Measurements from ENCODE around the gene CBX4. TPM values are rescaled to one million over a fixed set of nuclear protein-coding genes. Genes with fewer than 3 reads are reported as not detected.

Gene CBX4
- total and polyA plus RNA-seq, 2 of the 13 experiments (the other 11 are each of a cell fraction or from before 2014, with no cell fraction given): 25.8 to 50.8 TPM

DNA sequence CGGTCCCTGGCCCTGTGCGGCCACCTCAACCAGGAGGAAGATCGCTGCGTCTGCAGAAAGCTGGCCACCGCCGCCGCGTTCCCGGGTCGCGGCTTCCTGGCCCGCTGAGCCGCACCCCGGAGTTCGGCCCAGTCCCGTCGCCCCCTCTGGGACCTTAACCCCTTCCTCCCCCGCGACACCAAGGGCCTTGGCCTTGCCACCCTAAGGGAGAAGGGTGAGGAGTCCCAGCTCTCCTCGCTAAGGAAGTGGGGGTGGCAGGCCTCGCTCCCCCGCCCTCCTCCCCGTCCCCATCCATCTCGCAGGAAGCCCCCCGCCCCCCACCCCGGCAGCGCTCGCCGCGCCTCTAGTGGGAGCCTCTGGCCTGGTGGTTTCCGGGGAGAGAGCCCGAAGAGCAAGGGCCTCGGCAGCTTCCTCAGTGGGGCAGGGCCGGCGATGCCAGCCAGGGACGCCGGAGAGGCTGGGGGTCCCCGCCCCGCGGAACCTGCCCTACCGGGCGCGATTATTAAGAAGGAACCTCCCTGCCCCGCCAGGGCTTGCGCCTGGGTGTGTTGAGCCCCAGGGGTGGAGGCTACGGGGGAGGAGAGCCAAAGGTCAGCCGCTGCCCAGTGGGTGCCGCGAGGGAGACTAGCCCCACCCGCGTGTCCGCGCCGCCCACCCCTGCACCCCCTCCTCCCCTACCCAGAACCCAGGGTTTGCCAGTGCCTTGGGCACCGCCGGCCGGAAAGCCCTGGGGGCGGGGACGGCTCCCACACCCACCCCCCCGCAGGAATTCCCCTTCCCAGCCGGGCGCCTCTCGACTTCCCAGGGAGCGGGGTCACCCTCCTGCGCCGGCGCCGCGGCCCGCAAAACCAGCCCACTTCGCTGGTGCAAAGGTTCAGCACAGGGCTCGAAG is 6.8 kb downstream of the CBX4 start (continued):
- TF ChIP-seq SYNCRIP (IDR thresholded peaks at IDR 0.05; ENCODE audit: insufficient read depth, low read depth, low read length) (no peak), AHR (CRISPR knock-in tag; IDR thresholded peaks at IDR 0.05) (no peak; the same call in 1 of the 2 replicates), ZFYVE20 (CRISPR knock-in tag; IDR thresholded peaks at IDR 0.05; ENCODE audit: borderline replicate concordance, low read depth) (no peak), ZNF570 (CRISPR knock-in tag; IDR thresholded peaks at IDR 0.05; ENCODE audit: borderline replicate concordance) (no peak), PPARG (CRISPR knock-in tag; conservative IDR thresholded peaks at IDR 0.05) (no peak; the same call in 1 of the 2 replicates), ZNF660 (CRISPR knock-in tag; IDR thresholded peaks at IDR 0.05; ENCODE audit: borderline replicate concordance, low read depth) (no peak), SAFB2 (CRISPR knock-in tag; IDR thresholded peaks at IDR 0.05; ENCODE audit: borderline replicate concordance, low read depth) (peak; percentile 62; the same call in 1 of the 2 replicates), ZMYM4 (CRISPR knock-in tag; IDR thresholded peaks at IDR 0.05) (peak; percentile 13; the same call in 1 of the 2 replicates), NFKBIZ (CRISPR knock-in tag; IDR thresholded peaks at IDR 0.05) (no peak), MAF1 (CRISPR knock-in tag; IDR thresholded peaks at IDR 0.05; ENCODE audit: borderline replicate concordance) (peak; percentile 59; the same call in 1 of the 2 replicates), TCF7 (IDR thresholded peaks at IDR 0.05; ENCODE audit: low read depth) (no peak), CHD4 (IDR thresholded peaks at IDR 0.05; ENCODE audit: borderline replicate concordance, low read length) (peak; percentile 21; the same call in 1 of the 2 replicates), ZNF780A (CRISPR knock-in tag; IDR thresholded peaks at IDR 0.05) (no peak), AGO1 (IDR thresholded peaks at IDR 0.05; ENCODE audit: low read depth, low read length, poor library complexity, severe bottlenecking) (peak; percentile 98), ZNF83 (CRISPR knock-in tag; IDR thresholded peaks at IDR 0.05; ENCODE audit: borderline replicate concordance) (no peak), ZNF263 (CRISPR knock-in tag; IDR thresholded peaks at IDR 0.05) (peak; percentile 74), GATAD2A (CRISPR knock-in tag; IDR thresholded peaks at IDR 0.05) (no peak), ZNF549 (CRISPR knock-in tag; IDR thresholded peaks at IDR 0.05) (0 out of 2 replicates have a peak, but pooled peaks have one; percentile 38), HHEX (CRISPR knock-in tag; IDR thresholded peaks at IDR 0.05) (no peak), ZNF260 (CRISPR knock-in tag; IDR thresholded peaks at IDR 0.05; ENCODE audit: borderline replicate concordance, low read depth) (no peak)
- TF ChIP-seq, protein P1, sequence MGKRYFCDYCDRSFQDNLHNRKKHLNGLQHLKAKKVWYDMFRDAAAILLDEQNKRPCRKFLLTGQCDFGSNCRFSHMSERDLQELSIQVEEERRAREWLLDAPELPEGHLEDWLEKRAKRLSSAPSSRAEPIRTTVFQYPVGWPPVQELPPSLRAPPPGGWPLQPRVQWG (CRISPR knock-in tag; IDR thresholded peaks at IDR 0.05; ENCODE audit: borderline replicate concordance, low read depth): no peak
- TF ChIP-seq, protein P2, sequence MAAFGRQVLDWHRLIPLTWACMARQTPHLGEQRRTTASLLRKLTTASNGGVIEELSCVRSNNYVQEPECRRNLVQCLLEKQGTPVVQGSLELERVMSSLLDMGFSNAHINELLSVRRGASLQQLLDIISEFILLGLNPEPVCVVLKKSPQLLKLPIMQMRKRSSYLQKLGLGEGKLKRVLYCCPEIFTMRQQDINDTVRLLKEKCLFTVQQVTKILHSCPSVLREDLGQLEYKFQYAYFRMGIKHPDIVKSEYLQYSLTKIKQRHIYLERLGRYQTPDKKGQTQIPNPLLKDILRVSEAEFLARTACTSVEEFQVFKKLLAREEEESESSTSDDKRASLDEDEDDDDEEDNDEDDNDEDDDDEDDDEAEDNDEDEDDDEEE (CRISPR knock-in tag; IDR thresholded peaks at IDR 0.05): 0 out of 2 replicates have a peak, but pooled peaks have one; percentile 15
- TF ChIP-seq, protein P3, sequence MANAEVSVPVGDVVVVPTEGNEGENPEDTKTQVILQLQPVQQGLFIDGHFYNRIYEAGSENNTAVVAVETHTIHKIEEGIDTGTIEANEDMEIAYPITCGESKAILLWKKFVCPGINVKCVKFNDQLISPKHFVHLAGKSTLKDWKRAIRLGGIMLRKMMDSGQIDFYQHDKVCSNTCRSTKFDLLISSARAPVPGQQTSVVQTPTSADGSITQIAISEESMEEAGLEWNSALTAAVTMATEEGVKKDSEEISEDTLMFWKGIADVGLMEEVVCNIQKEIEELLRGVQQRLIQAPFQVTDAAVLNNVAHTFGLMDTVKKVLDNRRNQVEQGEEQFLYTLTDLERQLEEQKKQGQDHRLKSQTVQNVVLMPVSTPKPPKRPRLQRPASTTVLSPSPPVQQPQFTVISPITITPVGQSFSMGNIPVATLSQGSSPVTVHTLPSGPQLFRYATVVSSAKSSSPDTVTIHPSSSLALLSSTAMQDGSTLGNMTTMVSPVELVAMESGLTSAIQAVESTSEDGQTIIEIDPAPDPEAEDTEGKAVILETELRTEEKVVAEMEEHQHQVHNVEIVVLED (CRISPR knock-in tag; IDR thresholded peaks at IDR 0.05; ENCODE audit: borderline replicate concordance): no peak
- TF ChIP-seq, protein P4, sequence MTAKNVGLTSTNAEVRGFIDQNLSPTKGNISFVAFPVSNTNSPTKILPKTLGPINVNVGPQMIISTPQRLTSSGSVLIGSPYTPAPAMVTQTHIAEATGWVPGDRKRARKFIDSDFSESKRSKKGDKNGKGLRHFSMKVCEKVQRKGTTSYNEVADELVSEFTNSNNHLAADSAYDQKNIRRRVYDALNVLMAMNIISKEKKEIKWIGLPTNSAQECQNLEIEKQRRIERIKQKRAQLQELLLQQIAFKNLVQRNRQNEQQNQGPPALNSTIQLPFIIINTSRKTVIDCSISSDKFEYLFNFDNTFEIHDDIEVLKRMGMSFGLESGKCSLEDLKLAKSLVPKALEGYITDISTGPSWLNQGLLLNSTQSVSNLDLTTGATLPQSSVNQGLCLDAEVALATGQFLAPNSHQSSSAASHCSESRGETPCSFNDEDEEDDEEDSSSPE (CRISPR knock-in tag; IDR thresholded peaks at IDR 0.05): peak; percentile 33; the same call in 1 of the 2 replicates
- TF ChIP-seq, protein P5, sequence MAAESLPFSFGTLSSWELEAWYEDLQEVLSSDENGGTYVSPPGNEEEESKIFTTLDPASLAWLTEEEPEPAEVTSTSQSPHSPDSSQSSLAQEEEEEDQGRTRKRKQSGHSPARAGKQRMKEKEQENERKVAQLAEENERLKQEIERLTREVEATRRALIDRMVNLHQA (CRISPR knock-in tag; IDR thresholded peaks at IDR 0.05): no peak
